Amygdala (tissue), 56 donors: ENCODE measurements around the gene AGPAT4.
"Not testable (repeated sequence)": the region's sequence is repeated elsewhere in the genome, so short reads cannot be mapped to it uniquely, and the experiment has no call there.

ENCODE experiments used
- DNase-seq, 56 donors: peaks; one replicate each; lab custom pipeline; 2025; lab: John Stamatoyannopoulos, UW

Gene AGPAT4

GRCh38 chr6:161176428-161176827, 97.4 kb downstream of the AGPAT4 start:
- not testable (repeated sequence) for DNase-seq

DNA sequence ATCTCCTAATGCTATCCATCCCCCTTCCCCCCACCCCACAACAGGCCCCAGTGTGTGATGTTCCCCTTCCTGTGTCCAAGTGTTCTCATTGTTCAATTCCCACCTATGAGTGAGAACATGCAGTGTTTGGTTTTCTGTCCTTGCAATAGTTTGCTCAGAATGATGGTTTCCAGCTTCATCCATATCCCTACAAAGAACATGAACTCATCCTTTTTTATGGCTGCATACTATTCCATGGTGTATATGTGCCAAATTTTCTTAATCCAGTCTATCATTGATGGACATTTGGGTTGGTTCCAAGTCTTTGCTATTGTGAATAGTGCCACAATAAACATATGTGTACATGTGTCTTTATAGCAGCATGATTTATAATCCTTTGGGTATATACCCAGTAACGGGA, 101.1 kb downstream of the AGPAT4 start:
- not testable (repeated sequence) for DNase-seq

DNA sequence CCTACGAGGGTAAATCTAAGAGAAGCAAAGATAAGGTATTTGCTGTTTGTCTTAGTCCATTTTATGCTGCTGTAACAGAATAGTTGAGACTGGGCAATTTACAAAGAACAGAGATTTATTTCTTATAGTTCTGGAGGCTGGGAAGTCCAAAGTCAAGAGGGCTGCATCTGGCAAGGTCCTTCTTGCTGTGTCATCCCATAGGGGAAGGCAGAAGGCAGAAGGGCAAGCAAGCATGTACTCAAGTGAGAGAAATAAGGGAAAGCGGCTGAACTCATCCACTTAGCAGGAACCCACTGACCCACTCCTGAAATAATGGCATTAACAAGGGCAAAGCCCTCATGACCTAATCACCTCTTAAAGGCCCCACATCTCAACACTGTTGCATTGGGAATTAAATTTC, 102.7 kb downstream of the AGPAT4 start:
- no peak for DNase-seq

DNA sequence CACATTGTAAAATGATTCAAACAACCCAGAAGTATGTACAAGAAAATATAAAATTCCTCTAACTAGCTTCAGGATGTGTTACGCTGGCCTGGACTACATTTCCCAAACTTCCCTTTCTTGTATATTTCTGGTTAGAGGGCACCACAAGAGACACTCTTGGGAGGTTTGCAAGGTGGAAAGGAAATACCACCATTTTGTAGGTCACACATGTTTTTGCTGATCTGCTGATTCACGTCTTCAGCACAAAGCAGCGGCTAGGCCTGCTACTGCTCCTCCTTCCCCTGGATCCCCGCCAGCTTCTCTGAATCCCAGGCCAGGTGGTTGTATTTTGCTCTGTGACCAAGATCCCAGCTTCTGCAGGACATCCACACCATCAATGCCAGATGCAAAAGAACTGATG, 104.2 kb downstream of the AGPAT4 start:
- peak in 4 of 56 donors; percentile 10 to 37 (median 23) for DNase-seq

- no peak for DNase-seq
Measured at GRCh38 chr6:161169035-161169434, 104.8 kb downstream of the AGPAT4 start.

DNA sequence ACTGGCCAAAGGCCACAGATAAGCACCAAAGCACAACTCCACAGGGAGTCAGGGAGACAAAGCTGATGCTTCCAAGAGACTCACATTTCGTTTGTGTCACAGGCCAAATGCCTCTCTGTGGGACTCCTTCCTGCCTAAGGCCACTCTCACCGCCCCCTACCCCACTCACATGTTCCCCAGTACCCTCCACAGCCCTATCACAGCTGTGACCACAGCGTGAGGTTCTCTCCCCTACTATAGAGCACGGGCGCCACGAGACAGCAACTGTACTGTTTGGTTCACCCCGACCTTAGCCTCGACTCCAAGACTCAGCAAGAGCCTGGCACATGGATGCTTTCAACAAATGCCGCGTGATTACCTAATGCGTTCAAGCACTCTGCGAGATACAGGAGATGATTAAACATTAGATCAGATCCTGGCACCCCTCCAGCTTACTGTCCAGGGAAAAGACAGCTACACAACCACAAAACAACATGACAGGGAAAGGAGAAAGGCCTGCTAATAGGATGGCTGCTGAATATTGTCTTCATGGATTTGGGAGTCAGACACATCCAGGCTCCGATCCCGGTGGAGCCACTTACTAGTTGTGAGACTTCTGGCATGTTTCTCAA, 105.5 kb downstream of the AGPAT4 start:
- peak in 21 of 56 donors; percentile 15 to 90 (median 43) for DNase-seq

DNA sequence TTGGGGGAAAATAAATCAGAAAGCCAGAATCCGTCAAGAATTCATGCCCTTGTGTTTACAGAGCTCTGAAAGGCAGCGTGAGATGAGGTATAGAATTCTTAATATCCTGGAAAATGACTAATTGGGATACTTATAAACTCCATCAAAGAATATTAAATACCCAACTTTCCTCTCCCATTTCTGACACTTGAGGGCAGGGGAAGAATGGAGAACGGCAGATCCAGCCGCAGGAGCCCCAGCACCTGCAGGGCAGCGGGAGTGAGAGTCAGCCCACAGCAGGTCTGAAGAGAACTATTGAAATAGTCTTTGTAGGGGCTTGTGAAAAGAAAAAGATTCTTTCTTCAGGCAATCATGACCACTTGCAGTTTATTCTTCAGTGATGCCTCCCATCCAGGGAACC, 107.2 kb downstream of the AGPAT4 start:
- no peak for DNase-seq

GRCh38 chr6:161166176-161166575, 107.7 kb downstream of the AGPAT4 start:
- DNase-seq = no peak

- DNase-seq = no peak
Measured at GRCh38 chr6:161164182-161164625, 109.7 kb downstream of the AGPAT4 start.

DNA sequence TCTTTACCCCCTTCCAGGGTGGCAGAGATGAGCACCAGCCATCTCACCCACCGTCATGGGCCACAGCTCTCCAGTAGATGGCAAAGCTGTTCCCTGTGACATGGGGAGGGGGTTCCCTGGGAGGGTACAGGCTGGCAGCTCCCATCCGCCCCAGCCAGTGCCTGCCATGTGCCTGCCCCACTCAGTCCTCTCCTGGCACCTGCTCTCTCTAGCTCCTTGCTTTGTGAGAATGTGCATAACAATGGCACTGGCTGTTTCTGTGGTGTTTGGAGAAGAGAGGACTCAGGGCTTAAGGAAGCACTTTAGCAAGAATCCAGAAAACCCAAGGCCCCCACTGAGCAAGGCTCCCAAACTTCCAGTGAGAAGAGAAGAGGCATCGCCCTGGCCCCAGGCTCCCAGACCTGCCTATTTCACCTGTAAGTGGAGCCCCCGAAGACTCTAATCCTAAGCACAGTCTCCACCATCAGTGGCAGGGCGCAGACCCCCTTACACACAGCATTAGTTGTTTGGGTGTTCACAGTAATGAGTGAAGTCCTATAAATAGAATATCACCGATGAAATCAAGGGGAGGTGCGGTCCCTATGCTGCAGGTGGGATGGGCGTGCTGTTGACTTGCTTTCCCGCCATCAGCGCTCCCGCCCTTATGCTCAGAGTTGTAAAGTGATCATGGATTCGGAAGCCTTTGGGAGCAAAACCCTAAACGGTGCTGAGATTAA, 110.2 kb downstream of the AGPAT4 start:
- DNase-seq = no peak

DNA sequence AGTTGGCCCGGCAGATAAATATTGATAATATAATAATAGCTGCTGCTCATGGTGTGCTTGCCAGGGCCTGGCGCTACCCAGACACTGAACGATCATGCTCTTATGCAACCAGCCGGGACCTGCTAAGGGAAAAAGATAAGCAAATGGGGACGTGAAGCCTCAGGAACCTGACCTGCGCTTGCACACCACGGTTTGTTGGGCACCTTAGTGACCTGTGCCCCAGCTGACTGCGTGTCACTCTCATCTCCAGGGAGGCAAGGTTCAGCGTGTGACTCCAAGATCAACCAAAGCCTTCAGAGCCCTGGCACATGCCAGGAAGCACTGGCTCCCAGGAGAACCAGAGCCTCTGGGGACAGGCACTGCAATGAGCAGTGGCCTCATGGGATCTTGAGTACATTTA, 111.1 kb downstream of the AGPAT4 start:
- peak in 1 of 56 donors; percentile 12 for DNase-seq

- DNase-seq = no peak
Measured at GRCh38 chr6:161161889-161162624, 111.8 kb downstream of the AGPAT4 start.

GRCh38 chr6:161161121-161161520, 112.7 kb downstream of the AGPAT4 start:
- no peak for DNase-seq

DNA sequence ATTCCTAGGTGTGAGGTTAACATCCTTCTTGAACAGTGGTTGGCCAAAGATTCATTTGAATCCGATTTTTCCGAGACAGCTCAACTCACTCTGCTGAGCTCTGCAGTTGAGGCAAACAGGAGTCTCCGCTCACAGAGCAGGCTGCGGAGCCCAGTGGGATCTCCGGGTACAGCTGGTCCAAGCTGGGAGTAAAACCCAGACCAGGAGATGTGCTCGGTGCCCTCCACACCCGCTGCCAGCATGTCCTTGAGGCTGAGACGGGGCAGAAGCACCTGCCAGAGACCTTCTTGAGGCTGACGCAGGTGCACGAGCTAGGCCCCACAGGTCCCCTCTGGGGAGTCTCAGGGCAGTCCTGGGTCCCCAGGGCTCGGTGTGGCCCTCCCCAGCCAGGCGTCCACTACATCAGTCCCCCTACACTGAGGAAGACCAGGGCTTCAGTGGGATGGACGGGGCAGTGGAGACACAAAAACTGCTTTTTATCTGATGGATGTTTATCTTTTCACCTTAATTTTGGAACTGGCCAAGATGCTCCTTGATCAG, 119.0 kb downstream of the AGPAT4 start:
- DNase-seq = no peak

GRCh38 chr6:161153725-161154124, 120.1 kb downstream of the AGPAT4 start:
- no peak for DNase-seq

GRCh38 chr6:161152907-161153662, 120.8 kb downstream of the AGPAT4 start:
- DNase-seq = peak in 2 of 56 donors; percentile 16 to 44

DNA sequence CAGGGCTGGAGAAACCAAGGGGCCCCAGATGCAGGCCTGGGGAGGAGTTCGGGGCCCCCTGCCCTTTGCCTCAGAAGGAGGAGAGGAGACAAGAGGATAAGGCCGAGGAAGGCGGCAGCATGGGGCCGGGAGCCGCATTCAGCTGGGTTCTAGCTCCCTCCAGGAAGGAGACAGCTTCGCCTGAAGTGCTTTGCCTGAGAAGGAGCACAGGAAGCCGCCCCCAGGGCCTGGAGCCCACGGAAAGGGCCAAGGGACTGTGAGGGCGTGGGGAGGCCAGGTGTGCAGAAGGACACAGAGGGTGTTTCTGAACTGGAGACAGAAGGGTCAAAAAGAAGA, 121.4 kb downstream of the AGPAT4 start:
- no peak for DNase-seq

DNA sequence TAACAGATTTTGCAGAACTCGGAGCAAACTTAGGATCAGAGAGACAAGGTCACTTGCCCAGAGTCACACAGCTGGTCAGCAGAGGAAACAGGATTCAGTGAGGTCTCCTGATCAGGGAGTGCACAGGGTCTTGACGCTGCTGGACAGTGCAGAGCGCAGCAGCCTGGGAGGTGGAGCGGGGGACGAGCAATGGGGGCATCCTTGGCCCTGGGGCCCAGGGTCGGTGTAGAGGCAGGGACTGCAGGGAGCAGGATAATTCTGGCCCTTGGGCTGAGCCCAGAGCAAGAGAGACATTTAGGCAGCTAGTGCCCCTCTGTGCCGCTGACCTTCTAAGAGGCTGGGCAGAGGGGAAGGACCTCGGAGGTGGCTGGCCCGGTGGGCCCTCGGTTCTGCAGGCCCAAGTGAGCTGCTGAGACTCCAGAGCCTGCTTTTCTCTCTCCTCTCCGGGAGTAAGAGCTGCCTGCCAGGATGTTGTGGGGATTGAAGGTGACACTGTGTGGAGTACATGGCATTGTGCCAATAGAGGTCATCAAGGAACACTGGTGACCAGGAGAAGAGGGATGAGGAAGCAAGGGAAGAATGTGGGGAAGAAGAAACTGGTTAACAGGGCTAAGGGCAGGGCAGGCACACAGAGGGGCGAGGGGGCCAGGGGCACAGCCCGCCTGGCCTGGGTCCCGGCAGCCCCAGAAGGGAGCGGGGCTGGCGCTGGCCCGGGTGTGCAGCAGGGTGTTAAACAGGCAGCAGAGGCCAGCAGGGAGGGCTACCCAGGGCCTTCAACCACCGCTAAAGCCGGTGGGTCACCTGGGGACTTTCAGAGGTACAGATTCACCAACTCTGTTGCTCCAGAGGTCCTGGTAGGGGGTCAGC, 122.0 kb downstream of the AGPAT4 start:
- DNase-seq = no peak

DNA sequence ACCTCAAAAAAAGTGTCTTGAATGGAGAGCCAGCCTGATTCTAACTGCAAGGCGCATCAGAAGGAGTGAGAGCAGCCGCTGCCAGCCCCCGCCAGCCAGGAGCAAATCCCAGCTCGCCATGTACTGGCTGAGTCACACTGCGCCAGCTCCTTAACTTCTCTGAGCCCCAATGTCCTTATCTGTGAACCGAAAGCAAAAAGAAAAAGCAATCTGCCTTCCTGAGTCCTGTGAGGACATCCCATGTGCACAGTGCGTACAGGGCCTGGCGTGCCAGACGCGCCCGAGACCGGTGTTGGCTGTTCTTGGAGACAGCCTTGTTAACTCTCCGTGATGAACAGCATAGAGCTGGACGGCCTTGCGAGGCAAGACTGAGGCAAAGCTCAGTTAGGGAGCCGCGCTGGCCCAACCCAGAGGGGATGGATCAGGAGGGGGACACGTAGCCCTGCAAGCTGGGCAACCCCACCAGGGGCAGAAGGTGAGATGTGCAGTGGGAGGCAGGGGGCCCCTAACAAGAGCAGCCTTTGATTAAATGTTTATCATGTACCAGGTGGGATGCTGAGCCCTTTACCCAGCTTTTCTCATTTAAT, 122.7 kb downstream of the AGPAT4 start:
- DNase-seq = no peak
